Parathyroid adenoma (tissue), 2 donors: ENCODE results near the gene MACROH2A2.

Experiments
- H2AFZ ChIP-seq: fragments of 300-600 bp; sonication (generic); one replicate; pipeline ENCODE4 v1.7.0; 2017; ENCODE audit warnings: antibody characterized with exemption, mild to moderate bottlenecking
- H3K27ac ChIP-seq: fragments of 300-600 bp; sonication (generic); one replicate; pipeline ENCODE4 v1.7.0; 2017
- H3K27me3 ChIP-seq: fragments of 300-600 bp; sonication (generic); one replicate; pipeline ENCODE4 v1.7.0; 2017; ENCODE audit warnings: low read length; ENCODE audit not compliant: control insufficient read depth, insufficient read depth
- H3K36me3 ChIP-seq: fragments of 300-600 bp; sonication (generic); one replicate; pipeline ENCODE4 v1.7.0; 2017; ENCODE audit warnings: low read length; ENCODE audit not compliant: control insufficient read depth, insufficient read depth
- H3K4me1 ChIP-seq: fragments of 300-600 bp; sonication (generic); one replicate; pipeline ENCODE4 v1.7.0; 2017; ENCODE audit warnings: control low read depth
- H3K4me2 ChIP-seq: fragments of 300-600 bp; sonication (generic); one replicate; pipeline ENCODE4 v1.7.0; 2017; ENCODE audit warnings: low read length
- H3K4me3 ChIP-seq: fragments of 300-600 bp; sonication (generic); one replicate; pipeline ENCODE4 v1.7.0; 2017; ENCODE audit warnings: low read depth, low read length
- H3K79me2 ChIP-seq: fragments of 300-600 bp; sonication (generic); one replicate; pipeline ENCODE4 v1.7.0; 2017; ENCODE audit warnings: control low read depth
- H3K9ac ChIP-seq: fragments of 300-600 bp; sonication (generic); one replicate; pipeline ENCODE4 v1.7.0; 2017; ENCODE audit warnings: mild to moderate bottlenecking
- H3K9me3 ChIP-seq: fragments of 300-600 bp; sonication (generic); one replicate; pipeline ENCODE4 v1.7.0; 2017; ENCODE audit warnings: low read length; ENCODE audit not compliant: control insufficient read depth
- TF ChIP-seq, protein P1 (sequence below): fragments of 300-600 bp; sonication (generic); IDR thresholded peaks from one replicate; pipeline ENCODE4 v1.7.0; 2017; ENCODE audit warnings: antibody characterized with exemption, mild to moderate bottlenecking
- donor health status: primary hyperparathyroidism.

MACROH2A2 gene

DNA sequence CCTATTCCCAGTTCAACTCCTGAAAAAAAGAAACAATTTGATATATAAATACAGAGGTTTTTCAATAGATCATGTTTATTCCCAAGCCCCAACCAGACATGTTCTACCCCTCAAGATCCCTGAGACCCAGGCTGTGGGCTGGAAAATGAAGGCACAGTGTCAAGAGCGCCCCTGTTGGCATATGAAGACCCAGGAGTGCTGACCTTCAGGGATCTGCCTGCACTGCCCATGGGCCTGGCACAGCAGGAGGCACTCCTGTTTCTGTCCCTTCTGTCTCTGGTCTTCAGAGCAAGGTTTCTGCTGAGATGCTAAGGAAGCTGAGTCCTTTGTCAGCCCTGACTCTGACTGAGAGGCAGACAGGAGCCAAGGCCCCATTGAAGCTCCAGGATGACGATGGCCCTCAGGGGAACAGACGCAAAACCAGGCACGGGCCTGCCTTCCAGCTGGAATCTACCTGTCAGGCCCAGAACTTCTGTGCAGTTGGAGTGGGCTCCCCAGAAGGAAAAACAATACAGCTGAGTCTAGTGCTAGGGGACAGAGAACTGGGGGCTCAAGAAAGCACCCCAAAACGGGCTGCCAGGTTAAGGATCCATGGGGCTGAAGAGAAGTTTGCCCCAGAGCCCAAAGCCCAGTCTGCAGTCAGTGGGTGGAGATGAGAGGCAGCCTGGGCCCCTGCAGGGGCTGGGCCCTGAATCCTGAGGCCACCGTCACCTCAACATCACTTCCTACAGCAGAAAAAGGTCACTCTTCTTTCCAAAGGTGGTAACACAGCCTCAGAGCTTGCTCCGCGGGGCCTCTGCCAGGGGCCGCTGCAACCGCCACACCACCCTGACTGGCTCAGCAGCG, 86.7 kb downstream of the MACROH2A2 start:
- no peak overlapping the region for H3K9ac ChIP-seq
- TF ChIP-seq, protein P1, sequence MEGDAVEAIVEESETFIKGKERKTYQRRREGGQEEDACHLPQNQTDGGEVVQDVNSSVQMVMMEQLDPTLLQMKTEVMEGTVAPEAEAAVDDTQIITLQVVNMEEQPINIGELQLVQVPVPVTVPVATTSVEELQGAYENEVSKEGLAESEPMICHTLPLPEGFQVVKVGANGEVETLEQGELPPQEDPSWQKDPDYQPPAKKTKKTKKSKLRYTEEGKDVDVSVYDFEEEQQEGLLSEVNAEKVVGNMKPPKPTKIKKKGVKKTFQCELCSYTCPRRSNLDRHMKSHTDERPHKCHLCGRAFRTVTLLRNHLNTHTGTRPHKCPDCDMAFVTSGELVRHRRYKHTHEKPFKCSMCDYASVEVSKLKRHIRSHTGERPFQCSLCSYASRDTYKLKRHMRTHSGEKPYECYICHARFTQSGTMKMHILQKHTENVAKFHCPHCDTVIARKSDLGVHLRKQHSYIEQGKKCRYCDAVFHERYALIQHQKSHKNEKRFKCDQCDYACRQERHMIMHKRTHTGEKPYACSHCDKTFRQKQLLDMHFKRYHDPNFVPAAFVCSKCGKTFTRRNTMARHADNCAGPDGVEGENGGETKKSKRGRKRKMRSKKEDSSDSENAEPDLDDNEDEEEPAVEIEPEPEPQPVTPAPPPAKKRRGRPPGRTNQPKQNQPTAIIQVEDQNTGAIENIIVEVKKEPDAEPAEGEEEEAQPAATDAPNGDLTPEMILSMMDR, result no peak
- H3K9me3 ChIP-seq, result no peaks in the 10 kb centered on the region

DNA sequence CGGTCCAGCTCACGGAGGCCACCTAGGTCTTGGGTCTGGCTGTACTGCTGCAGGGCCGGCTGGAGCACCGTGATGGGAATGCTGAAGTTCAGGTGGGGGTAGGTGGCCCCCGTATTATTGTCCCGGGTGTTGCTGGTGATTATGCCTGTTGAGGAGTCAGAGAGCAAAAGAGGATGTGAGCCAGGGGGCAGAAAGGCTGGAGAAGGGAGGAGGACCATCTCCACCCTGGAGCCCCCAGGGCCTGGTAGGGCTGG, 87.3 kb downstream of the MACROH2A2 start:
- Histone ChIP-seq H3K9ac (no peak overlapping the region), H3K27me3 (no peaks in the 10 kb centered on the region), H3K36me3 (no peaks in the 10 kb centered on the region), H3K4me3 (no peak overlapping the region), H3K4me1 (peaks cover 6% of the 10 kb centered on the region), H3K27ac (no peak overlapping the region), H3K9me3 (no peaks in the 10 kb centered on the region), H3K79me2 (peaks cover 16% of the 10 kb centered on the region), H2AFZ (no peak overlapping the region), H3K4me2 (no peak overlapping the region)
- TF ChIP-seq, protein P1, result no peak

More for the DNA sequence above, 86.7 kb downstream of the MACROH2A2 start:
- Histone ChIP-seq H3K4me3 (no peak overlapping the region), H3K27me3 (no peaks in the 10 kb centered on the region), H3K27ac (no peak overlapping the region), H3K4me2 (no peak overlapping the region), H3K79me2 (peaks cover 10% of the 10 kb centered on the region), H2AFZ (no peak overlapping the region), H3K4me1 (peaks cover under 1% of the 10 kb centered on the region), H3K36me3 (no peaks in the 10 kb centered on the region)

GRCh38 chr10:70140297-70140696, 87.7 kb downstream of the MACROH2A2 start:
- Histone ChIP-seq H3K4me1 (peaks cover 9% of the 10 kb centered on the region), H3K36me3 (no peaks in the 10 kb centered on the region), H3K27me3 (no peaks in the 10 kb centered on the region), H3K4me3 (no peak overlapping the region), H3K9ac (no peak overlapping the region), H3K27ac (no peak overlapping the region), H3K79me2 (peaks cover 20% of the 10 kb centered on the region), H3K9me3 (no peaks in the 10 kb centered on the region), H2AFZ (no peak overlapping the region), H3K4me2 (no peak overlapping the region)
- TF ChIP-seq, protein P1, result no peak

DNA sequence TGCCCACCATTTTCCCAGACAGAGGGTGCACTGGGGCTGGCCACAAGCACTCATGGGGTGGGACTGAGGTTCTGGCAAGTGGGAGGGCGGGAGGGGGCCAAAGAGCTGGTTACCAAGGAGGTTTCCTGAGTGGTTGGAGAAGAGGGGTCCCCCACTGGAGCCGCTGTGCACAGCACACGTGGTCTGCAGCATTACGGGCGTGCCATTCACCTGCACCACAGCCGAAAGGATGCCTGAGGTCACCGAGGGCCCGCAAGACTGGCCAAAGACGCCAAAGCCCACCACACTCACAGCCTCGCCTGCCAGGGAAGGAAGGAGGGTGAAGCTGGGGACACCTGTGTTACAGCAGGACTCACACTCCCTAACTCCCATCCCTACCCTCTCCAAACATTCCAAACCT, 89.9 kb downstream of the MACROH2A2 start:
- Histone ChIP-seq H3K4me3 (no peak overlapping the region), H3K36me3 (no peaks in the 10 kb centered on the region), H3K9ac (no peak overlapping the region), H3K4me1 (peaks cover 9% of the 10 kb centered on the region), H3K9me3 (no peaks in the 10 kb centered on the region), H2AFZ (no peak overlapping the region), H3K27ac (no peak overlapping the region), H3K4me2 (no peak overlapping the region), H3K27me3 (no peaks in the 10 kb centered on the region), H3K79me2 (peaks cover 20% of the 10 kb centered on the region)
- TF ChIP-seq, protein P1, result no peak
